Gastrocnemius medialis (tissue), 4 donors: Measurements from ENCODE around the gene HIBCH.
"Not testable (repeated sequence)": the region's sequence is repeated elsewhere in the genome, so short reads cannot be mapped to it uniquely, and the experiment has no call there.

ENCODE experiments used
- POLR2A ChIP-seq, 2 donors: fragments of 450-650 bp; IDR thresholded peaks; one replicate each; pipeline ENCODE4 v1.6.1; 2017; ENCODE audit warnings: antibody characterized with exemption in 2 of 2, mild to moderate bottlenecking in 2 of 2, moderate library complexity in 2 of 2
- TF ChIP-seq, protein P1 (sequence below), 5 experiments: fragments of 450-650 bp in 3 of 5; fragments of 200-600 bp in 2 of 5; sonication (generic) in 2 of 5; IDR thresholded peaks in 4 of 5; conservative IDR thresholded peaks in 1 of 5; 1 replicate in 4 of 5; 2 replicates in 1 of 5; pipeline ENCODE4 v1.5.1; 2016 to 2019; ENCODE audit warnings: antibody characterized with exemption in 5 of 5, mild to moderate bottlenecking in 3 of 5, moderate library complexity in 3 of 5

DNA sequence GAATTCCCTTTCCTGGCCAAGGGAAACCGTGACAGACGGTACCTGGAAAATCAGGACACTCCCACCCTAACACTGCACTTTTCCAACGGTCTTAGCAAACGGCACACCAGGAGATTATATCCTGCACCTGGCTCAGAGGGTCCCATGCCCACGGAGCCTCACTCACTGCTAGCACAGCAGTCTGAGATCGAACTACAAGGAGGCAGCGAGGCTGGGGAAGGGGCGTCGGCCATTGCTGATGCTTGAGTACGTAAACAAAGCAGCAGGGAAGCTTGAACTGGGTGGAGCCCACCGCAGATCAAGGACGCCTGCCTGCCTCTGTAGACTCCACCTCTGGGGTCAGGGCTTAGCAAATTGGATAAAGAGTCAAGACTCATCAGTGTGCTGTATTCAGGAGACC is 95.6 kb downstream of the HIBCH start:
- TF ChIP-seq, protein P1, sequence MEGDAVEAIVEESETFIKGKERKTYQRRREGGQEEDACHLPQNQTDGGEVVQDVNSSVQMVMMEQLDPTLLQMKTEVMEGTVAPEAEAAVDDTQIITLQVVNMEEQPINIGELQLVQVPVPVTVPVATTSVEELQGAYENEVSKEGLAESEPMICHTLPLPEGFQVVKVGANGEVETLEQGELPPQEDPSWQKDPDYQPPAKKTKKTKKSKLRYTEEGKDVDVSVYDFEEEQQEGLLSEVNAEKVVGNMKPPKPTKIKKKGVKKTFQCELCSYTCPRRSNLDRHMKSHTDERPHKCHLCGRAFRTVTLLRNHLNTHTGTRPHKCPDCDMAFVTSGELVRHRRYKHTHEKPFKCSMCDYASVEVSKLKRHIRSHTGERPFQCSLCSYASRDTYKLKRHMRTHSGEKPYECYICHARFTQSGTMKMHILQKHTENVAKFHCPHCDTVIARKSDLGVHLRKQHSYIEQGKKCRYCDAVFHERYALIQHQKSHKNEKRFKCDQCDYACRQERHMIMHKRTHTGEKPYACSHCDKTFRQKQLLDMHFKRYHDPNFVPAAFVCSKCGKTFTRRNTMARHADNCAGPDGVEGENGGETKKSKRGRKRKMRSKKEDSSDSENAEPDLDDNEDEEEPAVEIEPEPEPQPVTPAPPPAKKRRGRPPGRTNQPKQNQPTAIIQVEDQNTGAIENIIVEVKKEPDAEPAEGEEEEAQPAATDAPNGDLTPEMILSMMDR (IDR thresholded peaks at IDR 0.05 in 4 of 5, conservative IDR thresholded peaks at IDR 0.05 in 1 of 5), result not testable (repeated sequence)
- not testable (repeated sequence) for TF ChIP-seq POLR2A (IDR thresholded peaks at IDR 0.05)
